AG09319 (cell line): Measurements from ENCODE around the gene GABRB1.
A peak's percentile ranks its signal among the peaks of the same experiment; 100 is the strongest.

Source experiments
- DNase-seq: peaks from one replicate; pipeline ENCODE4 v3.0.0-alpha.2; 2010; ENCODE audit warnings: low read depth; ENCODE audit errors: extremely low read depth
- CTCF ChIP-seq: IDR thresholded peaks from 2 replicates; pipeline ENCODE4 v1.5.1; 2011; ENCODE audit warnings: low read depth, mild to moderate bottlenecking, inconsistent platforms, low read length, moderate library complexity

Gene GABRB1

GRCh38 chr4:47106561-47106960 is 75.2 kb downstream of the GABRB1 start:
- DNase-seq: no peak
- TF ChIP-seq CTCF: no peak

DNA sequence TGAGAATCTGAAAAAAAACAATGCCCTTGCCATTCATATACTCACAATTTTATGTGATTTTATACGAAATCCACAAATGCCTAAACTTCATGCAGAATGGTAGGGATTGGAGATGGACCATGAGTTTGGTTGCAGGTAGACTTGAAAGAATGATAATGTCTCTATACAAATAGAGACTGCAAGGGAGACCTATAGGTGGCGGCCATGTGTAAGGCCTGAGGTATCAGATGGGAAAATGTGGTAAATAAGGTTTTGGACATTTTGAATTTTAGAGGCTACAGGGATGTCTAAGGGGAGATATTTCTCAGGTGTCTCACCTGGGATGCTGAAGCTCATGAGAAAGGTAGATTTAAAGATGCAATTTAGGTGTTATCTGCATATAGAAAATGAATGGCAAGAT is 78.0 kb downstream of the GABRB1 start:
- no peak for TF ChIP-seq CTCF

GRCh38 chr4:47110546-47111132 is 79.3 kb downstream of the GABRB1 start:
- TF ChIP-seq CTCF: no peak

More for the DNA sequence above, 78.0 kb downstream of the GABRB1 start:
- DNase-seq: no peak

GRCh38 chr4:47118192-47118929 is 87.0 kb downstream of the GABRB1 start:
- DNase-seq: no peak
- TF ChIP-seq CTCF: no peak

More at GRCh38 chr4:47110546-47111132, 79.3 kb downstream of the GABRB1 start:
- no peak for DNase-seq

- TF ChIP-seq CTCF: no peak
- no peak for DNase-seq
Measured at GRCh38 chr4:47120783-47121182, 89.4 kb downstream of the GABRB1 start.

DNA sequence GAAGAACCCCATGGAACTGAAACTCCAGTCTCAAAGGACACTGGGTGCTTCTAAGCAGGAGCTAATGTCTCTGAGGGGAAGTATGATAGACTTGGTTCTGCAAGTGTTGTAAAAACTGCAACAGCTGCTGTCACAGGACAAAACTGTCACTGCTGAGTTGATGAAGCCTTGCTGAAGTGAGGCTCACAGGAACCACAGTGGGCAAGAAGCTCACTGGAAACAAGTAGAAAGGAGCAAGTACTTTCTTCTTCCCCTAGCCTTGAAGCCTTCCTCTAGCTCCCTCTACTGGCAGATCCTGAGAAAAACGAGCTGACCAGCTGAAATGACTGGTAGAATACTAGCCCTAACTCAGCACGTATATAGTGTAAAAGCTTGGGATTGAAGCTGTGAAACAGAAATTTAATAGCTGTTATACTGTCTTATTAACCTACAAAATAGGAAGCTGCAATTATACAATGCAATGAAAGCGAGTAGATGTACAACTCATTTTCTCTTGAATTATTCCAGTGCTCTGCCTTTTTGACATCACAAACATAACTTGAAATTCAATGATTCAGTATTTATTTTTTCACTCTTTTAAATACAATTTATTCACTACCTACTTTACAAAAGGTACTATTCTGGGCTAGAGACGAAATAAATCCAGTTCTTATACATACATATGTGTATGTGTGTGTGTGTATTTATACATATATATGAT is 91.4 kb downstream of the GABRB1 start:
- DNase-seq: peak; percentile 4
- peak; percentile 77 for TF ChIP-seq CTCF

- no peak for DNase-seq
- TF ChIP-seq CTCF: no peak
Measured at GRCh38 chr4:47128991-47129390, 97.6 kb downstream of the GABRB1 start.
